ENCODE results near the gene NHLRC2. TPM values are rescaled to one million over a fixed set of nuclear protein-coding genes. Genes with fewer than 3 reads are reported as not detected.

The NHLRC2 gene
- total RNA-seq, 1 experiment from 2014 or later: 30.8 TPM

DNA sequence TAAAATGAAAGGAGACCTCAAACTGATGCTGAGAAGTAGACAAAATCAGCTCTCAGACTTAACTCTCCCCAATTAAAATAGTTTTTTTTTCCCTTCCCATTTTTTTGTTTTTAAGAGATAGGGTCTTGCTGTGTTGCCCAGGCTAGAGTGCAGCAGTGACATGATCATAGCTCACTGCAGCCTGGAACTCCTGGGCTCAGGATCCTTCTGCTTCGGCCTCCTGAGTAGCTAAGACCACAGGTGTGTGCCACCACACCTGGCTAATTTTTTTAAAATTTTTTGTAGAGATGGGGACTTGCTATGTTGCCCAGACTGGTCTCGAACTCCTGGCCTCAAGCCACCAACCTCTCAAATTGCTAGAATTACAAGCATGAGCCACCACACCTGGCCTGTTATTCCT is 61.1 kb downstream of the NHLRC2 start:
- H3K9me3 Mint-ChIP-seq (ENCODE audit: unreplicated experiment): no peaks in the 10 kb centered on the region
- H3K27me3 Mint-ChIP-seq (ENCODE audit: insufficient read depth, unreplicated experiment): no peaks in the 10 kb centered on the region
- ChIA-PET POLR2A (no interaction called here), CTCF (no interaction called here)
- BruUV-seq (replicated peaks): no TSS peak
- no peak overlapping the region for H3K27ac Mint-ChIP-seq (ENCODE audit: unreplicated experiment)
- H3K9me3 ChIP-seq: no peaks in the 10 kb centered on the region
- intact Hi-C loops (cut with micrococcal nuclease; ENCODE audit: unreplicated experiment): no loop called here
- H3K36me3 Mint-ChIP-seq (ENCODE audit: insufficient read depth, unreplicated experiment): peaks cover 14% of the 10 kb centered on the region
- no peaks in the 10 kb centered on the region; the same call in 1 of the 2 replicates for H3K36me3 ChIP-seq (ENCODE audit: control insufficient read depth, insufficient read depth, low read length)
- H3K4me1 Mint-ChIP-seq (ENCODE audit: low read depth, unreplicated experiment): peaks cover 12% of the 10 kb centered on the region
- H3K27me3 ChIP-seq (replicated peaks; ENCODE audit: control insufficient read depth, insufficient read depth, low read length): no peaks in the 10 kb centered on the region
- no peak overlapping the region for H3K4me3 ChIP-seq (ENCODE audit: low read depth, low read length)
- H3K4me1 ChIP-seq: peaks cover 14% of the 10 kb centered on the region
- no peak overlapping the region for H3K4me3 Mint-ChIP-seq (ENCODE audit: unreplicated experiment)
- no peak for TF ChIP-seq CTCF (IDR thresholded peaks at IDR 0.05; ENCODE audit: insufficient read depth in 1 of 2, low read depth in 1 of 2, low read length in 1 of 2, severe bottlenecking in 1 of 2, unreplicated experiment in 1 of 2)
- no peak for DNase-seq

DNA sequence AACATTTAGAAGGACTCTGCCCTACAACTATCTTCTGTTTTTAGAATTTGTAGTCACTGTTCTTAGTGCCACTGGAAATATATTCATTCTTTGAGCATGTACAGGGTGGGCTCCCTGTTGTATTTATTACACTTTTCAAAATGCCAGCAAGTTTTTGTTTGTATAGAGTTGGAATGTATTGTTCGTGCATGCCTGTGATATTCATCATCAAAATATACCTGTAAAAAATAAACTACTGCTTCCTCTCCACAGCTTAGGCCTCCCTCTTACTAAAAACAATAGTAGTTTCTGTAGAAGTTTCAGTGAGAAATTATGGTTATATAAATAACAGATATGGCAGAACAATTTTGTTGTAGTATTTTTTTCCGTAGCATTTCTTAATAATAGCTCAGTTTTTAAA is 61.6 kb downstream of the NHLRC2 start:
- intact Hi-C loops (cut with micrococcal nuclease; ENCODE audit: unreplicated experiment): no loop called here
- Mint-ChIP-seq H3K27ac (ENCODE audit: unreplicated experiment) (no peak overlapping the region), H3K36me3 (ENCODE audit: insufficient read depth, unreplicated experiment) (peaks cover 14% of the 10 kb centered on the region)

DNA sequence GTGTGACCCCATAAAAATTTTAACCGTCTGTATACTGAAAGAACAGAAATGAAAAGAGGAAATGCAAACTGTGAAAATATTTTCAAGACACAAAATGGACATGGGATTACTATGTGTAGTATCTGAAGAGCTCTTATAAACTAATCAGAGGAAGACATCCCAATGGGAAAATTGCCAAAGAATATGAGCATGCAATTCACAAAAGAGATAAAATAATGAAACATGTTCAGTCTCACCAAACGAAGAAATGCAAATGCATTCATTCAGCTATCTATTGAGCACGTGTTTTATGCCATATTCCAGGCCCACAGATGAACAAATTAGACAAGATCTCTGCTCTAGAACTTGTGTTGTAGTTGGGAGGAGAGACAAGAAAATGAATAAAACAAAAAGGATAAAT is 63.2 kb downstream of the NHLRC2 start:
- CTCF ChIA-PET: no interaction called here
- intact Hi-C loops (cut with micrococcal nuclease; ENCODE audit: unreplicated experiment): no loop called here

More for the DNA sequence above, 61.6 kb downstream of the NHLRC2 start:
- no peaks in the 10 kb centered on the region for H3K27me3 Mint-ChIP-seq (ENCODE audit: insufficient read depth, unreplicated experiment)
- CTCF ChIA-PET: no interaction called here
- no peak for DNase-seq
- no peaks in the 10 kb centered on the region for H3K9me3 ChIP-seq
- no peak overlapping the region for H3K4me3 ChIP-seq (ENCODE audit: low read depth, low read length)
- peaks cover 12% of the 10 kb centered on the region for H3K4me1 Mint-ChIP-seq (ENCODE audit: low read depth, unreplicated experiment)
- no peaks in the 10 kb centered on the region for H3K36me3 ChIP-seq (ENCODE audit: control insufficient read depth, insufficient read depth, low read length)
- H3K9me3 Mint-ChIP-seq (ENCODE audit: unreplicated experiment): no peaks in the 10 kb centered on the region
- H3K4me3 Mint-ChIP-seq (ENCODE audit: unreplicated experiment): no peak overlapping the region
- no peaks in the 10 kb centered on the region for H3K27me3 ChIP-seq (replicated peaks; ENCODE audit: control insufficient read depth, insufficient read depth, low read length)
- peaks cover 9% of the 10 kb centered on the region for H3K4me1 ChIP-seq
- POLR2A ChIA-PET: no interaction called here
- BruUV-seq (replicated peaks): no TSS peak
- no peak for TF ChIP-seq CTCF (IDR thresholded peaks at IDR 0.05; ENCODE audit: insufficient read depth in 1 of 2, low read depth in 1 of 2, low read length in 1 of 2, severe bottlenecking in 1 of 2, unreplicated experiment in 1 of 2)

More for the DNA sequence above, 63.2 kb downstream of the NHLRC2 start:
- Histone ChIP-seq H3K4me1 (no peaks in the 10 kb centered on the region), H3K27me3 (replicated peaks; ENCODE audit: control insufficient read depth, insufficient read depth, low read length) (no peaks in the 10 kb centered on the region), H3K9me3 (no peaks in the 10 kb centered on the region), H3K4me3 (ENCODE audit: low read depth, low read length) (no peak overlapping the region), H3K36me3 (ENCODE audit: control insufficient read depth, insufficient read depth, low read length) (no peaks in the 10 kb centered on the region)
- no peak overlapping the region for H3K27ac Mint-ChIP-seq (ENCODE audit: unreplicated experiment)
- H3K36me3 Mint-ChIP-seq (ENCODE audit: insufficient read depth, unreplicated experiment): peaks cover 9% of the 10 kb centered on the region
- H3K27me3 Mint-ChIP-seq (ENCODE audit: insufficient read depth, unreplicated experiment): no peaks in the 10 kb centered on the region
- no TSS peak for BruUV-seq (replicated peaks)
- H3K4me3 Mint-ChIP-seq (ENCODE audit: unreplicated experiment): no peak overlapping the region
- POLR2A ChIA-PET: no interaction called here
- DNase-seq: no peak
- H3K9me3 Mint-ChIP-seq (ENCODE audit: unreplicated experiment): no peaks in the 10 kb centered on the region
- TF ChIP-seq CTCF (IDR thresholded peaks at IDR 0.05; ENCODE audit: insufficient read depth in 1 of 2, low read depth in 1 of 2, low read length in 1 of 2, severe bottlenecking in 1 of 2, unreplicated experiment in 1 of 2): no peak
- peaks cover 2% of the 10 kb centered on the region for H3K4me1 Mint-ChIP-seq (ENCODE audit: low read depth, unreplicated experiment)

All from Caco-2 (cell line).